GM19025 (cell line): ENCODE data around the gene IQGAP2.
"Not testable (repeated sequence)": the region's sequence is repeated elsewhere in the genome, so short reads cannot be mapped to it uniquely, and the experiment has no call there.

Source experiments
- ATAC-seq: cut with Tn5 transposase; IDR thresholded peaks from one replicate; pipeline ENCODE4 v1.9.1; 2021; ENCODE audit warnings: mild to moderate bottlenecking, low read depth, moderate library complexity; ENCODE audit not compliant: unreplicated experiment

Gene IQGAP2

DNA sequence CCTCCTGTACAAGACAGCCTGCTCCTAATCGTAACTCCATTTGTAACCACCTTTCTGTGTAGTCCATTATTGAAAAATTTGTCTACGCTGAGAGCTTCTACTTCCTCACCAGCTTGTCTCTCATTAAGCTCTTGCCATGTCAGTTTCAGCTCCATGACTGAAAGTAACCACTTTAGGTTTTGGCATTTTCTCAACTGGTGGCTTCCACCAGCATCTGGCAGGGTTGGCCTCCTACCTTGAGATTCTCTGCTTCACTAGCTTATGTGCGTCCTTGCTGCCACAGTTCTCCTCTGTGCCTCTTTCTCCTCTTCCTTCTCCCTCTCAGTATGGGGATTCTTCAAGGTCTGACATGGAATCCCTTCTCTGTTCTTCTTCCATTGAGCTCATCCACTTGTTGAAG is 188.3 kb downstream of the IQGAP2 start:
- no peak for ATAC-seq

DNA sequence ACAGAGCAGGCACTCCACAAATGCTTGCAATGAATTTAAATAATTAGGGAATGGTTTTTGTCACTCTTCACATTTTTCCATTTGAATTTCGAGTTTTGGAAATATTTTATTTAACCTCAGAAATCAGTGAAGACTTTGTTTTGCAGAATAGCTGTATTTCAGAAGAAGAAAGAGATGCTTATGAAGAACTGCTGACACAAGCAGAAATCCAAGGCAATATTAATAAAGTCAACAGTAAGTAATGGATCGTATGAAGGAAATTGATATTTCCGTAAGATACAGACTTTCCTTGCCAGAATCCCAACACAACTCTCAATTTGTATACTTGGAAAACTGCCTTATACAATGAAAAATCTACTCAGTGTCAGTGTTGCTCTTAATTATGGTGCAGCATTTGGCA is 189.6 kb downstream of the IQGAP2 start:
- no peak for ATAC-seq

DNA sequence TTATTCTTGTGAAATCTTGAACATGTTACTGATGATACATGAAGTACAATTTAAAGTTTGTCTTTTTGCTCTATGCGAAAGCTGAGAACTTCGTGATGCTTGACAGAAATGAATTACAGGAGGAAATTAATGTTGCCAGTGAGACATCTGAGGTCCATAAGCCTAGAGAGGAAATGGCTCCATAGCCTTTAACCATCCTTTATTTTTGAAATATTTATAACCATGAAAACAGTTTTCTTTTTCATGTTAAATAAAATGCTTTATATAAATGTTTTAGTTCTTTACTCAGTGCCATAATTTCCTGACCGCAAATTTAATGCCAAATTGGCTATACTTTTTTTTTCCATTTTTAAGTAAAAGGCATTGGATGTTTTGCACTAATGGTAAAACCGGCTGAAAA is 191.0 kb downstream of the IQGAP2 start:
- no peak for ATAC-seq

DNA sequence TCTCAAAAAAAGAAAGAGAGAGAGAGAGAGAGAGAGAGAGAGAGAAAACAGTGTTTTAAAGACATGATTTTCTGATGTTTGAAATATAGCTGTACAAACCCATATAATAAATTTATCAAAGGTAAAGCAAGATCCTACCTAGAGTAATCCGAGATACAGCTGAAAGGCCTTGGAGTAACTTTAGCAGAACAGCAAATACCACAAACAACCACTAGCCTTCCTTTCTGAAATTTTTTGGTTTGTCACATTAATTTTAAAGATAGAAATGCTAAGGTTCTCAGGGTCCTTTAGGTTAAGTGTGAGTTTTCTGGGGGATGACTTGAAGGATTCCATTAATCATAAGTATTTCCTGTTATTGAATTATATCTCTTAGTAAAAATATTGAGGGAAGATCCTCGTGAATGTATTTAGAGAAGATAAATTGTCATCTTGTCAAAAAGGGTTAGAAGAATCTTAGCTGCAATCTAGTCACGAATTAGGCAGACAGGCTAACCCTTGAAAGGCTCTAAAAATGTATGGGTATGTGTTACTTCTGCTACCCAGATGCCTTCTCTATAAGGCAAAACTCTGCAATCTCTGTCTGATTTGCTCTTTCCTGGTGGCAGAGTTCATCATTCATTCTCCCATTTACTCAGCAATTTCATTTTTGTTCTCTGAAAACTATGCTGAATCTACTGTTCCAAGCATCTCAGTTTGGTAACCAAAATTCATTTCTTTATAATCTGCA is 192.8 kb downstream of the IQGAP2 start:
- no peak for ATAC-seq

DNA sequence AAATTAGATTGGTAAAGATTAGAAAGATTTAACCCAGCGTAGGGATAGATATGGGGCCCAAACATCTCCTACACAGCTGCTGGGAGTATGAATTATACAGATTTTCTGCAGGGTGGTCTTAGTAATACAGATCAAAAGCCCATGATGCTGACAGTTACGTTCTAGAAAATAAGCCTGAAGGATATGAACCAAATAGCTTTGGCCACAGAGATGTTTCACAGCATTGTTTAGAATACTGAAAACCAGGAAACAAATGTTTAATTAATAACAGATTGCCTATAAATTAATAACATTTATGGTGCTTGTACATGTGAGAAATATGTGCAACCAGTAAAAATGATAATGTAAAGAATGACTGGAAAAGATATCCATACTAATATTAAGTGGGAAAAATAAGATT is 195.4 kb downstream of the IQGAP2 start:
- no peak for ATAC-seq

DNA sequence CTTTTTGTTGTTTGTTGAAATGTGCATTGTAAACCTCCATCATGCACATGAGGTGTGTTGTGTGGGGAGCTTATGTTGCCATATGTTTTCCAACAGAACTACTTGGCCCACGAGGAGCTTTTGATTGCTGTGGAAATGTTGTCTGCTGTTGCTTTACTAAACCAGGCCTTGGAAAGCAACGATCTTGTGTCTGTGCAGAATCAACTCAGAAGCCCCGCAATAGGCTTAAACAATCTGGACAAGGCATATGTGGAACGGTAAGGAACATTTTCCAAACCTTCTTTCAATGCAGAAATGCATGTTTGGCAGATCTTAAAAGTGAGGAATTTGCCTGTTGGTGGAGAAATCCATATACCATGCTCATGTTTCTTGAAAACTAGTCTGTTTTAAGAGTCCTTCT is 197.6 kb downstream of the IQGAP2 start:
- no peak for ATAC-seq

DNA sequence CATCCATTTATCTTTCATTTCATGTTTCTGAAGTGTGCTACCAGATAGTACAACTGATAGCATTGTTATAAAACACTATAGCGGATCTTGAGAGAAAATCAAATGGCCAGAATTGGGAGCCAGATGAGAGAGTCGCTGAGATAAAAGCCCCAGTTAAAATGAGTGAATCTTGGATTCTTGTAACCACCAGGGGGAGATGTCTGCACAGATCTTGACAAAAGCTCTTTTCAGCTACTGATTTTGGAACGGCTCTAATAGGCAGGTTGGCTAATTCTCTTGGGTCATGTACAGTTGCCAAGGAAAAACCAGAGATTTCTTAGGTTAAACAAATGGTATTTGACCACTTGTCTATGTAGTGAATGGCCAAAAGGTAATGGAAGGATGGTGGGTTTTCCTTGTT is 198.4 kb downstream of the IQGAP2 start:
- no peak for ATAC-seq

DNA sequence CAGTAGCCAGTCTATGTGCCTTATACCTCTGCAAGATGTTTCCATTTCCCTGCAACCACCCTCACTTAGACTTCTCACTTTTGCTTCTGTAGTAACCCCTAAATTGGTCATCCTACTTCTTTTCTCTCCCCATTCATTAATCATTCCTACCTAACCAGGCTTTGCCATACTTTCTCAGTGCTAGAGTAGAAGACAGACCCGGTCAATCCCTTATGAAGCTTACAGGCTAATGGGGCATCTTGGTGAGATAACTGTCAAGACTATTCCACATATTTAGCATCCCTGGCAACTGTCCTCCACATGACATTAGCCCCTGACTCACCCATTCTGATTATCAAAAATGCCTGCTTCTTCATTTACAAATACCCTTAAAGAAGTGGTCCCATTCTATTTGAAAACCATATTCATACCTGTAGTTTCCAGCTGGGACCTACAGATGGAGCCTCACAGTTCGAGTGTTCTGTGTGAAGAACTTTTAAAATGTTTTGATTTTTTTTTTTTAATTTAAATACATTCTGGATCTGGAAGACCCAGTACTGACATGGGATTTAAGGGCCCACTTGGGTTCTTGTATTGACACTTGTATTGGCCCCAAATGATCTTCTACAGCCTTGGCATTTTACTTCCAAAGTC is 199.1 kb downstream of the IQGAP2 start:
- no peak for ATAC-seq

DNA sequence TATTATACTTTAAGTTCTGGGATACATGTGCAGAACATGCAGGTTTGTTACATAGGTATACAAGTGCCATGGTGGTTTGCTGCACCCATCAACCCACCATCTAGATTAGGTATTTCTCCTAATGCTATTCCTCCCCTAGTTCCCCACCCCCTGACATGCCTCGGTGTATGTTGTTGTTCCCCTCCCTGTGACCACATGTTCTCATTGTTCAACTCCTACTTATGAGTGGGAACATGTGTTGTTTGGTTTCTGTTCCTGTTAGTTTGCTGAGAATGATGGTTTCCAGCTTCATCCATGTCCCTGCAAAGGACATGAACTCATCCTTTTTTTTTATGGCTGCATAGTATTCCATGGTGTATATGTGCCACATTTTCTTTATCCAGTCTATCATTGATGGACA is 200.9 kb downstream of the IQGAP2 start:
- not testable (repeated sequence) for ATAC-seq

DNA sequence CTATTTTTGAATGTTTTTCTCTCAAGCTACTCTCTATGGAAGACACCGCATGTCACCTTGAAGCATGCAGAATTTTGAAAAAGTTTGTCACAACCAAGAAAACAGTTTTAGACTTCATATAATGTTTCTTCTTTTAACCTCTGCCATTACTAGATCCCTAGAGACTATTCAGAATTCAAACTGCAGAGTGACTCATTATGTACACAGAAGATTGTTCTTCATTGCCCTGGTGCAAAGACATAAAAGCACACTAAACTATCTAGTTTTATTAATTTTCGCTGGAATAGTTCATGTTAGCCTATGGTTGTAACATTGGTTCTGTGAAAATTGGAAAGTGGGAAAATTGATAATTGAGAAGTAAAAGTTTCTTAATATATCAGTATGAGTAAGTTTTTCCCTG is 201.8 kb downstream of the IQGAP2 start:
- no peak for ATAC-seq

DNA sequence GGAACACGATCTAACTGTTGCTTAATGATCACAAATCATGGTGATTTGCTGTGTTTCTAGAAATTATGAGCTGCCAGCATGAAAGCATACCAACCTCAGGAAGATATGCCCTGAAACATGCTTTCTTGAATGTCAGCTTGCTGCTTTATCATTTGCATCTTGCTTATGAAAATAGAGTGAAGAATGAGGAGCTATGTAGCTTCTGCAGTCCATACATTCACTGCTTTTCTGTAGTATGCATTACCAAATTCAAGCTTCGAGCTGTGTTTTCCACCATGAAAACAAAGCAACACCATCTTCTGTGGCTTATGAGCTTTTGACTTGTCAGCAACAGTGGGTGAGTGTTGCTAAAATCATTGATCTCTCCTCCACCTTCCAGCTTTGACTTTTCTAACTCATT is 203.6 kb downstream of the IQGAP2 start:
- no peak for ATAC-seq

DNA sequence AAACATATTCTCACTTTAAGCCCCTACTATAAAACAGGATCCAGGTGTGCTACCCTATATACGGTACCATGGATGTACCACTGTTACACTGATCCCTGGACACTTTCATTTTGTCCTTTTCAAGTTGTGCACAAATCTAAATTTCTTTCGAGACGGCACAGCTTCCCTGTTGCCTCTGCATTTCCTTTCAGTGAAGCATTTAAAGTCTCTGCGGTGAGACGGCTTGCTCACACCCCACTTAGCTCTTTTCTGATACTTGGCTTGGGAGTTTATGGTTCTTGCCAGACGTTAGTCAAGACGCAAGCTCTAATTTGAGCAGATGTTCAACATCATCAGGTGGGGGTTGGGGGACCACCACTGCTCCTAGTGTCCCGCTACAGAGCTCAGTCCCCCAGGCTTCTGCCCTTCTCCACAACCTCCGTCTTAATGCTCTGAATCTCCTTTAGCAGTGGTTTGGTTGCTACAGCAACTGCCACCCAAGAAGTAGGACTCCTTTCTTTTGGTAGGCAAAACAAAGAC is 204.3 kb downstream of the IQGAP2 start:
- ATAC-seq: no peak

DNA sequence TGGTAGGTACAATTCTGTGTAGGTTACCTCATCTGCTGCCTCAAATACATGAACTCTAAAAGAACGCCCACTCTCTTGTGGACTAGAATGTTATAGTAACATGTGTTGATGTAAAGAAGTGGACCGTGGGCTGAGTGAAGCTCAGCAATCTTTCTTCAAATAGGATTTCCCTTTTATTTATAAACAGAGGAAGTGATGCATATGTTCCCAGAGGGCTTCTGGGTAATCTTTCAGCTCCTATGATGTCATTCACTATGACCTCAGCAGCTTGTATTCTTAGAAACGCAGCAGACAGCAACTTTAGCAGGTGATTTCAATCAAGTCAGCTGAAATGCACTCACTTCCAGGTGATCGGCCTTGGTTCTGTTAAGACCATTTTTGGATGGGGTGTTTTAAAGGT is 205.7 kb downstream of the IQGAP2 start:
- no peak for ATAC-seq

DNA sequence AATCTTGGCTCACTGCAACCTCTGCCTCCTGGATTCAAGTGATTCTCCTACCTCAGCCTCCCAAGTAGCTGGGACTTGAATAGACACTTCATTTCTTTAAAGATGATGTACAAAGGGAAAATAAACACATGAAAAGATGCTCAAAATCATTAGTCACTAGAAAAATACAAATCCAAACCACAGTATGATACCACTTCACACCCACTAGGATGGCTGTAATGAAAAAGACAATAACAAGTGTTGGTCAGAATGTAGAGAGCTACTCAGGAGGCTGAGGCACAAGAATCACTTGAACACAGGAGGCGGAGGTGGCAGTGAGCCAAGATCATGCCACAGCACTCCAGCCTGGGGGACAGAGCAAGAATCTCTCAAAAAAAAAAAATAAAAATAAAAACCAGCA is 207.1 kb downstream of the IQGAP2 start:
- no peak for ATAC-seq

DNA sequence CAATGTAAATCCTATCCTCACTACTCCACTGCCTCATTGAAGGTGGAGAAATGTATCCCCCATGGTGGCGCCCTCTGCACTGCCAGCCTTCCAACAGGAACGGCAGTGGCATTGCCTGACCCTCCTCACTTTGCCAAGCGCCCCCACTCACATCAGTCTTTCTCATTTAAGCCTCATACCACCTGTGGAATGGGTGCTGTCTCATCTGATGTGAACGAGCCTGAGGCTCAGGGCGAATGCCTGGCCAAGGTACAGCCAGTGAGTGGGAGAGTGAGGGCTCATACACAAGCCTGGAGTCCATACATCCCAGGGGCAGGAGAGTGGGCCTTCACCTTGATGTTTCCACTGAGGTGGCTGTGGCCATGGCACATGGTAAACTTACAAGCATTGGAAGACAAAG is 209.9 kb downstream of the IQGAP2 start:
- ATAC-seq: no peak

DNA sequence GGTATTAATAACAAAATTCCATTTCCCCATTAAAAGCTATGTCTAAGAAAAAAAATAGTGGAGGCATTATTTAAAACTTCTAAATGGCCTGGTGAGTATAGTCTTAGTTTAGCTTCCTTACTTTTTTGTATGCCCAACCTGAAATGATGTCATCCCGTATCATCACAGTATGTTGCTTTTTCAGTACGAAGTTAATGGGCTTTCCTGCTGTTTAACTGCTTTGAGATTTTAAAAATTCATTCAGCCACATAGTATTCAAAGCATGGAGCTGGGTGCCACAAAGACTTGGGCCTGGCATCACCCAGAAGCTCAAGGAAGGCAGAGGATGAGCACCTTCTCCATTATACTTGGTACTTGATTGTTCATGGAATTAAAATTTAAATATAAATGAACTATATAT is 212.7 kb downstream of the IQGAP2 start:
- ATAC-seq: no peak

DNA sequence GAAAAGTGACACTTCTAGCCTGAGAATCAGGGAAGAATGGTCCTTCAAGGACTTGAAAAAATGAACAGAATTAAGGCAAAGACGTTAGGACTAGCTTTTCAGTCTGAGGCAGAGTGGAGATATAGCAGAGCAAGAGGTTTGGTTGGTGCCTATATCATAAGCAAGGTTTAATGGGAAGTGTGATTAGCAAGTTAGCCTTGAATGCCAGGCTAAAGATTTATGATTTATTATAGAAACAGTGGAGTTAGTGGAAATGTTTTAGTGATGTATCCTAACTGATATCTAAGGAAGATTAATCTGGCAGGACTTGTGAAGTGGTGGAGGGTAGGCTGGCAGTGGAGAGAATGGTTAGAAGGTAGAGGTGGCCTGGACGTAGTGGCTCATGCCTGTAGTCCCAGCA is 213.1 kb downstream of the IQGAP2 start:
- no peak for ATAC-seq

DNA sequence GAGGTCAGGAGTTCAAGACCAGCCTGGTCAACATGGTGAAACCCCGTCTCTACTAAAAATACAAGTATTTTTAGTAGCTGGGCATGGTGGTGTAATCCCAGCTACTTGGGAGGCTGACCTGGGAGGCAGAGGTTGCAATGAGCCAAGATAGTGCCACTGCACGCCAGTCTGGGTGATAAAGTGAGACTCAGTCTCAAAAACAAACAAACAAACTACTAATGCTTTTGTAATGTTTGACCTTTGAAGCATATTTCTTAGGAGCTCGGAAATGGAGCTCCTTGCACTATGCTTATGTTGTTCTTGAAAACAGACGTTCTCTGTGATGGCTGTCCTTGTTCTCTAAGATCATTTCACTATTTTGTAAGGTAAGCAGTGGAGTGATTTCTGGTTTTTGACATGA is 214.1 kb downstream of the IQGAP2 start:
- no peak for ATAC-seq

DNA sequence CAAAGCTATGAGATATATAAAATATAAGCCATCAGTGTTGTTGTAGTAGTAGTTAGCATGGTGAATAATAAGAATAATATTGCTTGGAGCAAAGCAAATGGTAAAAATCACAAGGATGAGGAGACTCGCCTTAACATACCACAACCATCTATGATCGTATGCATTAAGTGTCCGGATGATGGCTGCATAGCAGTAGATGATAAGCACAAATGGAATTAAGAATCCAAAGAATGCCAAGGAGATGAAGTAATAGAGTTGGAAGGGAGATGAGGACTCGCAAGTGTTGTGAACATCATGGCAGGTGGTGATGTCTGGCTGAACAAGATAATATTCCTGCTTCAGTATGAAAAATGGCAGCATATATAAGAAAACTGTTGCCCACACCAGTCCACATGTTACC is 214.6 kb downstream of the IQGAP2 start:
- ATAC-seq: no peak

DNA sequence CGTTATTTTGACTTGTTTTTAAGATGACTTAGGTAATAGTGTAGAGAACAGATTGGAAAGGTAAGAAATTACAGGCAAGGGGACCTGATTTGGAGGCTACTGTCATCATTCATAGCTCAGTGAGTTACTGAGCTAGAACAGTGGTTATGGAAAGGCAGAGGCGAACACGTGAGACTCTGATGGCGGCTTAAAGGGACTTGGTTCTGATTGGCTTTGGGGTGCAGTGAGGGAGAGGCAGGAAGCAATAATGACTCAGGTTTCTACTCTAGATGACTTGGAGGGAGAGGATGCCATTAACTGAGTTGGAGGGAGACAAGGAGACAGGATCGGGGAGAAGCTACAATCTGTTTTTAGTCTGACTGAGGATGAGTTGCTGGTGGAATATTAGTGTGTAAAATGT is 217.1 kb downstream of the IQGAP2 start:
- ATAC-seq: no peak

DNA sequence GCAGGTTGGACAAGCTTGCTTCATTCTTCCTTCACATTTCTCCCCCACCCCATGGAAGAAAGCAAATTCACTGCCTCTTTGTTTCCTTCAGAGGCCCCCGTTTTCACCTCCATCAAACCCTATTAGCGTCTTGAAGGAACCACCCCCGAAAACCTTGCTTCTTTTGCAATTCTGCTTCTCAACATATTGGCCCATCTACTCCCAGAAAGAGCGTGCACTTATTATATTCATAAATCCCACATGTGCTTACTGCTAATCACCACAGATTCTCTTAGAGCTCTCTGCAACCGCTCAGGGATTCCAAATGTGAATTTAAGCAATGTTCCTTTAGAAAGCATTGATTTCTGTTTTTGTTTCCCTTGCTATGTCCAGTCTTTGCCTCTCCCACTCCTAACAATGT is 219.0 kb downstream of the IQGAP2 start:
- ATAC-seq: no peak

DNA sequence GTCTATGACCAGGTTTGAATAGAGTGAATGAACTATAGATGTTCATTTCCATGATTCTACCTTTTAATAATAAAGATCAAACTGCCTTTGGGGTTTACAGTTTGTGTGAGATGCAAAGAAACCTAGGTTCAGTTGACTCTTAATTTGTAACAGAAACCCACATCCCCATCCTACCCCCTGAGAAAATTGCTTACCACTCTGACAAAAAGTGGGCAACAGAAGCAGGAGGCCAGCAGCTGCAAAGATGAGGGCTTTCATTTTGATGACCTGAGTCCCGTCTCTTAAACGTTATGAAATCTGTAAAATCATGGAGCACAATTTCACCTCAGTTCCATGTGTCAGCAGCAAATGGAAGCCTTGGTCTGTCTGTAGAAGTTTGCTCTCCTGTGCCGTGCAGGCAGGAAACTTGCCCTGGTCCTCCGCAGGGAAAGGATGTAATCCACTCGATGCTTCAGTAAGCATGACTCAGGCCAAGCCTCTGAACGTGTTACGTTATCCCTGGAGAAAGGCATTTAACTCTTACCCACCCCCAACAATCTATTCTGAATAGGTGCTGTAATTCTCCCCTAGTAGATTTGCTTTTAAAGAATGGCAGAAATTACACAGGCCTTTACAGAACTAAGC is 220.0 kb downstream of the IQGAP2 start, which contains the start of gene F2RL2:
F2RL2 (minus strand) TSS at position 431 of the 624 bp plus-strand sequence; CDS start at position 258, 173 bp downstream.
- no peak for ATAC-seq
